GM12878 (cell line): Measurements from ENCODE around the gene G3BP1. TPM values are rescaled to one million over a fixed set of nuclear protein-coding genes. Genes with fewer than 3 reads are reported as not detected.

Experiments
- ATAC-seq: fragments of 200-7000 bp; cut with Tn5 transposase; 3 replicates; pipeline ENCODE4 v1.9.1; 2020; ENCODE audit warnings: mild to moderate bottlenecking, moderate library complexity
- BruUV-seq: library from RNA; stranded (reverse); fragments of 400-500 nt; replicated peaks from 2 replicates; lab custom pipeline; 2021; lab: Mats Ljungman, UMichigan
- CTCF ChIA-PET: fragments of 300-600 bp; sonication (Branson Sonifier 250); formaldehyde crosslinking; extraction: SDS; loops from one replicate; lab custom pipeline; 2021; ENCODE audit warnings: inconsistent platforms; lab: Yijun Ruan, JAX
- POLR2A ChIA-PET: fragments of 350-600 bp; formaldehyde crosslinking; extraction: SDS; loops from one replicate; lab custom pipeline; 2021; ENCODE audit warnings: inconsistent platforms; lab: Charles Lee
- RAD21 ChIA-PET: fragments of 300-600 bp; sonication (Branson Sonifier 250); formaldehyde crosslinking; loops from one replicate; lab custom pipeline; 2023; ENCODE audit warnings: antibody characterized with exemption; ENCODE audit not compliant: unreplicated experiment; lab: Charles Lee
- SMC1A ChIA-PET: fragments of 300-600 bp; sonication (Branson Sonifier 250); formaldehyde crosslinking; loops from one replicate; lab custom pipeline; 2023; ENCODE audit not compliant: unreplicated experiment, uncharacterized antibody; lab: Charles Lee
- DNase-seq: peaks from one replicate; pipeline ENCODE4 v3.0.0-alpha.2; 2011; ENCODE audit warnings: low read depth, low spot score
- FAIRE-seq: peaks from 3 replicates; lab custom pipeline; 2011; peaks lifted over from hg19 to GRCh38; lab: Jason Lieb, UNC
- H2AFZ ChIP-seq: 2 replicates; pipeline ENCODE4 v1.6.0; 2011; ENCODE audit warnings: low read depth, low read length, control low read depth; ENCODE audit not compliant: control insufficient read depth
- H3K27ac ChIP-seq: 2 replicates; pipeline ENCODE4 v1.5.1; 2011; ENCODE audit warnings: control low read depth; ENCODE audit not compliant: control insufficient read depth, insufficient read depth
- H3K27me3 ChIP-seq, 2 experiments: replicated peaks in 1 of 2; 2 replicates each; pipeline versions ENCODE4 v1.6.0 to v1.6.1; 2011; ENCODE audit warnings: low read length in 1 of 2; ENCODE audit not compliant: control insufficient read depth in 2 of 2, insufficient read depth in 2 of 2
- H3K36me3 ChIP-seq, 2 experiments: 2 replicates each; pipeline ENCODE4 v1.5.1; 2011; ENCODE audit warnings: low read length in 1 of 2; ENCODE audit not compliant: control insufficient read depth in 2 of 2, insufficient read depth in 2 of 2
- H3K4me1 ChIP-seq: 2 replicates; pipeline ENCODE4 v1.6.1; 2011; ENCODE audit warnings: mild to moderate bottlenecking, low read length, moderate library complexity, mixed read lengths; ENCODE audit not compliant: control insufficient read depth, insufficient read depth
- H3K4me2 ChIP-seq: 2 replicates; pipeline ENCODE4 v1.6.0; 2011; ENCODE audit warnings: control low read depth; ENCODE audit not compliant: control insufficient read depth, insufficient read depth
- H3K4me3 ChIP-seq: fragments of 200-600 bp; sonication (generic); 2 replicates; pipeline ENCODE4 v1.5.1; 2016
- H3K79me2 ChIP-seq: 2 replicates; pipeline ENCODE4 v1.6.0; 2011; ENCODE audit warnings: low read length; ENCODE audit not compliant: control insufficient read depth, insufficient read depth
- H3K9ac ChIP-seq: 2 replicates; pipeline ENCODE4 v1.8.0; 2011; ENCODE audit warnings: low read length, control low read depth, mixed read lengths; ENCODE audit not compliant: control insufficient read depth, insufficient read depth
- H3K9me3 ChIP-seq: replicated peaks from 3 replicates; pipeline ENCODE4 v1.5.1; 2011; ENCODE audit warnings: mild to moderate bottlenecking, low read length; ENCODE audit not compliant: control insufficient read depth, insufficient read depth
- H4K20me1 ChIP-seq: 2 replicates; pipeline ENCODE4 v1.6.0; 2011; ENCODE audit not compliant: control insufficient read depth, insufficient read depth
- CBX3 ChIP-seq: fragments of 200-600 bp; sonication (generic); IDR thresholded peaks from 2 replicates; pipeline ENCODE4 v1.6.1; 2016; ENCODE audit warnings: low read depth, borderline replicate concordance
- ETV6 ChIP-seq, 2 experiments: fragments of 450-650 bp in 1 of 2; IDR thresholded peaks in 1 of 2; conservative IDR thresholded peaks in 1 of 2; 2 replicates each; pipeline ENCODE4 v1.6.1; 2014; ENCODE audit warnings: antibody characterized with exemption in 1 of 2, borderline replicate concordance in 1 of 2, low read depth in 1 of 2, mild to moderate bottlenecking in 1 of 2, moderate library complexity in 1 of 2
- HDAC2 ChIP-seq: fragments of 200-600 bp; sonication (generic); IDR thresholded peaks from 2 replicates; pipeline ENCODE4 v1.6.1; 2017
- KDM1A ChIP-seq: fragments of 200-600 bp; sonication (generic); IDR thresholded peaks from 2 replicates; pipeline ENCODE4 v1.6.1; 2016; ENCODE audit warnings: borderline replicate concordance
- NFIC ChIP-seq: IDR thresholded peaks from 2 replicates; pipeline ENCODE4 v1.6.1; 2012; ENCODE audit warnings: low read depth, mild to moderate bottlenecking, inconsistent platforms, low read length, moderate library complexity
- POLR2A ChIP-seq: IDR thresholded peaks from 2 replicates; pipeline ENCODE4 v1.6.1; 2011; ENCODE audit warnings: low read depth, mild to moderate bottlenecking, low read length
- RUNX3 ChIP-seq: IDR thresholded peaks from 2 replicates; pipeline ENCODE4 v1.6.1; 2012; ENCODE audit warnings: low read length, inconsistent platforms
- SUZ12 ChIP-seq: fragments of 200-600 bp; sonication (generic); IDR thresholded peaks from one replicate; pipeline ENCODE4 v1.6.1; 2018; ENCODE audit warnings: antibody characterized with exemption, mild to moderate bottlenecking; ENCODE audit not compliant: unreplicated experiment
- WRNIP1 ChIP-seq: IDR thresholded peaks from 2 replicates; pipeline ENCODE4 v1.6.1; 2011; ENCODE audit warnings: low read depth, low read length, improper control_type of control experiment, borderline replicate concordance
- ZBTB40 ChIP-seq: fragments of 450-650 bp; IDR thresholded peaks from 2 replicates; pipeline ENCODE4 v1.6.1; 2016; ENCODE audit warnings: mild to moderate bottlenecking, moderate library complexity, borderline replicate concordance
- WGBS: methylation state at CpG from one replicate; pipeline ENCODE4 v1.1.6; 2016; ENCODE audit warnings: low lambda C conversion rate; ENCODE audit not compliant: insufficient replicate concordance, insufficient coverage; ENCODE audit errors: missing lambda C conversion rate; 5-methylcytosine and 5-hydroxymethylcytosine counted together
- in situ Hi-C: fragments of 300-500 bp; cut with MboI; formaldehyde crosslinking; loops from 9 replicates; pipeline ENCODE4 v1.14.3; 2018; ENCODE audit warnings: mixed read lengths
- intact Hi-C: fragments of 100-400 bp; cut with micrococcal nuclease; formaldehyde crosslinking; loops from one replicate; pipeline ENCODE4 v1.14.2; 2022; ENCODE audit not compliant: unreplicated experiment
- polyA plus RNA-seq, 11 experiments: library from polyadenylated mRNA; depleted of rRNA in 4 of 11; unstranded in 6 of 11; stranded (reverse) in 5 of 11; fragments of >200 nt; fragmentation: Nextera tagmentation in 4 of 11; fragmentation: Illumina TruSeq in 1 of 11; extraction: Ambion mirVana in 4 of 11; extraction: Trizol in 1 of 11; gene quantifications; 1 replicate in 1 of 11; 2 replicates in 10 of 11; pipeline versions ENCODE4 v1.2.1 to v1.2.3, GENCODE V29; 2011 to 2016; ENCODE audit warnings: inconsistent platforms in 2 of 11, missing spikeins in 2 of 11, low read depth in 1 of 11
- total RNA-seq, 4 experiments: library from RNA; depleted of rRNA in 3 of 4; stranded (reverse); fragments of >200 nt in 3 of 4; fragmentation: Illumina TruSeq in 1 of 4; extraction: Trizol in 1 of 4; gene quantifications; 2 replicates each; pipeline versions ENCODE4 v1.2.1 to v1.2.3, GENCODE V29; 2013 to 2021
- TF ChIP-seq, protein P1 (sequence below): fragments of 450-650 bp; IDR thresholded peaks from 2 replicates; pipeline ENCODE4 v1.6.1; 2014; ENCODE audit warnings: mild to moderate bottlenecking

The G3BP1 gene
- total and polyA plus RNA-seq, 10 of the 15 experiments (the other 5 are each of a cell fraction or from before 2014, with no cell fraction given), result 49.7 to 438 (median 148) TPM

DNA sequence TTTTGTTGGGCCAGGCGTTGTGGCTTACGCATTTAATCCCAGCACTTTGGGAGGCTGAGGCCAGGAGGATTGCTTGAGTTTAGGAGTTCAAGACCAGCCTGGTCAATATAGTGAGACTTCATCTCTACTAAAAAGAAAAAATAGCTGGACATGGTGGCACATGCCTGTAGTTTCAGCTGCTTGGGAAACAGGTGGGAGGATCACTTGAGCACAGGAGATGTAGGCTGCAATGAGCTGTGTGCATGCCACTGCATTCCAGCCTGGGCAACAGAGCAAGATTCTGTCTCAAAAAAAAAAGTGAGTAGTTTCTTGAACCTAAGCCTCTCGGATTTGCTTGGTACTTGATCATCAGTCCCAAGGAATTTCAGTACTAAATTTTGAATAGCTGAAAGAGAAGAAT lies 26.9 kb downstream of the G3BP1 start (continued):
- TF ChIP-seq ZBTB40, result no peak
- TF ChIP-seq NFIC, result no peak
- no peak for TF ChIP-seq WRNIP1
- TF ChIP-seq POLR2A, result no peak
- TF ChIP-seq, all 136 proteins: peak for 0

GRCh38 chr5:151799407-151799806 lies 27.7 kb downstream of the G3BP1 start:
- FAIRE-seq (no peak), ATAC-seq (no peak), DNase-seq (no peak)
- H3K27ac ChIP-seq, result no peak overlapping the region
- BruUV-seq, result no TSS peak
- ChIA-PET POLR2A (no interaction called here), CTCF (interaction anchor here (0.7 to 2.4 kb wide), 8 partner anchors 8 to 96 kb away, joined by 3 to 10 read pairs (median 3); partner anchors contain the start of gene G3BP1), RAD21 (interaction anchor here (0.9 kb wide), 1 partner anchor 12 kb away, joined by 3 read pairs; no protein-coding TSS in a partner anchor), SMC1A (interaction anchor here (1.0 to 2.6 kb wide), 8 partner anchors 10 to 345 kb away, joined by 3 to 12 read pairs (median 4); partner anchors contain the start of gene G3BP1)
- H3K9me3 ChIP-seq, result no peaks in the 10 kb centered on the region
- no peaks in the 10 kb centered on the region for H3K27me3 ChIP-seq
- intact Hi-C loops, result no loop called here
- TF ChIP-seq, protein P1, sequence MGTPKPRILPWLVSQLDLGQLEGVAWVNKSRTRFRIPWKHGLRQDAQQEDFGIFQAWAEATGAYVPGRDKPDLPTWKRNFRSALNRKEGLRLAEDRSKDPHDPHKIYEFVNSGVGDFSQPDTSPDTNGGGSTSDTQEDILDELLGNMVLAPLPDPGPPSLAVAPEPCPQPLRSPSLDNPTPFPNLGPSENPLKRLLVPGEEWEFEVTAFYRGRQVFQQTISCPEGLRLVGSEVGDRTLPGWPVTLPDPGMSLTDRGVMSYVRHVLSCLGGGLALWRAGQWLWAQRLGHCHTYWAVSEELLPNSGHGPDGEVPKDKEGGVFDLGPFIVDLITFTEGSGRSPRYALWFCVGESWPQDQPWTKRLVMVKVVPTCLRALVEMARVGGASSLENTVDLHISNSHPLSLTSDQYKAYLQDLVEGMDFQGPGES, result no peak
- TF ChIP-seq RUNX3 (no peak), CBX3 (no peak), KDM1A (no peak), SUZ12 (no peak), HDAC2 (no peak), ETV6 (conservative IDR thresholded peaks at IDR 0.05 in 1 of 2, IDR thresholded peaks at IDR 0.05 in 1 of 2; ENCODE audit: borderline replicate concordance in 1 of 2, low read depth in 1 of 2) (no peak)
- H3K79me2 ChIP-seq, result peaks cover 2% of the 10 kb centered on the region
- no peak overlapping the region for H3K9ac ChIP-seq
- no peaks in the 10 kb centered on the region for H4K20me1 ChIP-seq
- no peak overlapping the region for H3K4me3 ChIP-seq
- peaks cover 11 to 64% of the 10 kb centered on the region in 2 experiments for H3K36me3 ChIP-seq
- H2AFZ ChIP-seq, result no peak overlapping the region
- H3K4me1 ChIP-seq, result no peaks in the 10 kb centered on the region
- no peak overlapping the region for H3K4me2 ChIP-seq
- 96% methylated on average over 3 of the region's 3 CpGs for WGBS
- in situ Hi-C loops, result no loop called here
